Breast epithelium (tissue), 3 donors: ENCODE measurements around the gene ALOX5.

Experiments used
- POLR2A ChIP-seq: fragments of 450-650 bp; IDR thresholded peaks from one replicate; pipeline ENCODE4 v1.6.1; 2016; ENCODE audit warnings: antibody characterized with exemption, mild to moderate bottlenecking, moderate library complexity
- TF ChIP-seq, protein P1 (sequence below), 3 donors: fragments of 450-650 bp; IDR thresholded peaks; one replicate each; pipeline ENCODE4 v1.5.1; 2016 to 2017; ENCODE audit warnings: antibody characterized with exemption in 3 of 3, mild to moderate bottlenecking in 3 of 3, moderate library complexity in 3 of 3

DNA sequence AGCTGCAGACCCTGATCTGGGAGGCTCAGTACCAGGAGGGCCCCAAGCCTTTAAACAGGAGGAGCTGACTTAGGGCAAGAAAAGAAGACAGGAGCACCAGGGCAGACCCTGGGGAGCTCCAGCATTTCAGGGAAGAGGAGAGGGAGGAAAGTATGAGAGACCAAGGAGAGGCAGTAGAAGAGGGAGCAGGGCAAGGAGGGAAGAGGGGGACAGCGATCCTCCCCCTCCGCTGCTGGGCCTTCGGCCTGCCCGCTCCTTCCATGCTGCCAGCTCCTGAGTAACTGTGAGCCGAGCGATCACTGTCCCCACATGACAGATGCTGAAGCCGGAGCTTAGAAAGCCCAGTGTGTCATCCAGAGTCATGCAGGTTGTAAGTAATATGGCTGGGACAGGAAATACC is 65.9 kb downstream of the ALOX5 start:
- TF ChIP-seq POLR2A: no peak
- TF ChIP-seq, protein P1, sequence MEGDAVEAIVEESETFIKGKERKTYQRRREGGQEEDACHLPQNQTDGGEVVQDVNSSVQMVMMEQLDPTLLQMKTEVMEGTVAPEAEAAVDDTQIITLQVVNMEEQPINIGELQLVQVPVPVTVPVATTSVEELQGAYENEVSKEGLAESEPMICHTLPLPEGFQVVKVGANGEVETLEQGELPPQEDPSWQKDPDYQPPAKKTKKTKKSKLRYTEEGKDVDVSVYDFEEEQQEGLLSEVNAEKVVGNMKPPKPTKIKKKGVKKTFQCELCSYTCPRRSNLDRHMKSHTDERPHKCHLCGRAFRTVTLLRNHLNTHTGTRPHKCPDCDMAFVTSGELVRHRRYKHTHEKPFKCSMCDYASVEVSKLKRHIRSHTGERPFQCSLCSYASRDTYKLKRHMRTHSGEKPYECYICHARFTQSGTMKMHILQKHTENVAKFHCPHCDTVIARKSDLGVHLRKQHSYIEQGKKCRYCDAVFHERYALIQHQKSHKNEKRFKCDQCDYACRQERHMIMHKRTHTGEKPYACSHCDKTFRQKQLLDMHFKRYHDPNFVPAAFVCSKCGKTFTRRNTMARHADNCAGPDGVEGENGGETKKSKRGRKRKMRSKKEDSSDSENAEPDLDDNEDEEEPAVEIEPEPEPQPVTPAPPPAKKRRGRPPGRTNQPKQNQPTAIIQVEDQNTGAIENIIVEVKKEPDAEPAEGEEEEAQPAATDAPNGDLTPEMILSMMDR (IDR thresholded peaks at IDR 0.05): no peak
